Measurements from ENCODE around the gene XAF1. TPM values are rescaled to one million over a fixed set of nuclear protein-coding genes. Genes with fewer than 3 reads are reported as not detected.

Gene XAF1
- total RNA-seq, 1 donor from 2014 or later = 2.5 TPM

- H3K27me3 ChIP-seq (ENCODE audit: control insufficient read depth, insufficient read depth, low read length) = peaks cover 4% of the 10 kb centered on the region
- H3K36me3 ChIP-seq (ENCODE audit: control insufficient read depth, insufficient read depth, low read length) = no peaks in the 10 kb centered on the region
- no peak overlapping the region for H3K4me3 ChIP-seq (ENCODE audit: low read depth, low read length)
- no peak for TF ChIP-seq CTCF (IDR thresholded peaks at IDR 0.05; ENCODE audit: insufficient read depth, low read length, poor library complexity, severe bottlenecking)
- DNase-seq (ENCODE audit: low read depth) = no peak
These were observed 31.3 kb downstream of the XAF1 start for GRCh38 chr17:6787081-6787693.

- Histone ChIP-seq H3K4me3 (ENCODE audit: low read depth, low read length) (no peak overlapping the region), H3K36me3 (ENCODE audit: control insufficient read depth, insufficient read depth, low read length) (no peaks in the 10 kb centered on the region), H3K27me3 (ENCODE audit: control insufficient read depth, insufficient read depth, low read length) (peaks cover 4% of the 10 kb centered on the region)
- TF ChIP-seq CTCF (IDR thresholded peaks at IDR 0.05; ENCODE audit: insufficient read depth, low read length, poor library complexity, severe bottlenecking) = no peak
- no peak for DNase-seq (ENCODE audit: low read depth)
These were observed 33.3 kb downstream of the XAF1 start for GRCh38 chr17:6789146-6789545.

- peaks cover 3% of the 10 kb centered on the region for H3K27me3 ChIP-seq (ENCODE audit: control insufficient read depth, insufficient read depth, low read length)
- no peak for DNase-seq (ENCODE audit: low read depth)
- H3K4me3 ChIP-seq (ENCODE audit: low read depth, low read length) = no peak overlapping the region
- H3K36me3 ChIP-seq (ENCODE audit: control insufficient read depth, insufficient read depth, low read length) = no peaks in the 10 kb centered on the region
- TF ChIP-seq CTCF (IDR thresholded peaks at IDR 0.05; ENCODE audit: insufficient read depth, low read length, poor library complexity, severe bottlenecking) = no peak
These were observed 38.1 kb downstream of the XAF1 start for GRCh38 chr17:6793748-6794493.

- no peak for DNase-seq (ENCODE audit: low read depth)
- no peak for TF ChIP-seq CTCF (IDR thresholded peaks at IDR 0.05; ENCODE audit: insufficient read depth, low read length, poor library complexity, severe bottlenecking)
- Histone ChIP-seq H3K4me3 (ENCODE audit: low read depth, low read length) (no peak overlapping the region), H3K36me3 (ENCODE audit: control insufficient read depth, insufficient read depth, low read length) (no peaks in the 10 kb centered on the region), H3K27me3 (ENCODE audit: control insufficient read depth, insufficient read depth, low read length) (peaks cover 2% of the 10 kb centered on the region)
These were observed 40.4 kb downstream of the XAF1 start for GRCh38 chr17:6796017-6796886.

GRCh38 chr17:6796887-6797490 is 41.1 kb downstream of the XAF1 start:
- Histone ChIP-seq H3K4me3 (ENCODE audit: low read depth, low read length) (no peak overlapping the region), H3K27me3 (ENCODE audit: control insufficient read depth, insufficient read depth, low read length) (no peaks in the 10 kb centered on the region), H3K36me3 (ENCODE audit: control insufficient read depth, insufficient read depth, low read length) (no peaks in the 10 kb centered on the region)
- TF ChIP-seq CTCF (IDR thresholded peaks at IDR 0.05; ENCODE audit: insufficient read depth, low read length, poor library complexity, severe bottlenecking) = no peak
- no peak for DNase-seq (ENCODE audit: low read depth)

Data from kidney epithelial cell (primary cell).